ENCODE measurements around the gene PHETA1.
A peak's percentile ranks its signal among the peaks of the same experiment; 100 is the strongest.

PHETA1 gene

DNA sequence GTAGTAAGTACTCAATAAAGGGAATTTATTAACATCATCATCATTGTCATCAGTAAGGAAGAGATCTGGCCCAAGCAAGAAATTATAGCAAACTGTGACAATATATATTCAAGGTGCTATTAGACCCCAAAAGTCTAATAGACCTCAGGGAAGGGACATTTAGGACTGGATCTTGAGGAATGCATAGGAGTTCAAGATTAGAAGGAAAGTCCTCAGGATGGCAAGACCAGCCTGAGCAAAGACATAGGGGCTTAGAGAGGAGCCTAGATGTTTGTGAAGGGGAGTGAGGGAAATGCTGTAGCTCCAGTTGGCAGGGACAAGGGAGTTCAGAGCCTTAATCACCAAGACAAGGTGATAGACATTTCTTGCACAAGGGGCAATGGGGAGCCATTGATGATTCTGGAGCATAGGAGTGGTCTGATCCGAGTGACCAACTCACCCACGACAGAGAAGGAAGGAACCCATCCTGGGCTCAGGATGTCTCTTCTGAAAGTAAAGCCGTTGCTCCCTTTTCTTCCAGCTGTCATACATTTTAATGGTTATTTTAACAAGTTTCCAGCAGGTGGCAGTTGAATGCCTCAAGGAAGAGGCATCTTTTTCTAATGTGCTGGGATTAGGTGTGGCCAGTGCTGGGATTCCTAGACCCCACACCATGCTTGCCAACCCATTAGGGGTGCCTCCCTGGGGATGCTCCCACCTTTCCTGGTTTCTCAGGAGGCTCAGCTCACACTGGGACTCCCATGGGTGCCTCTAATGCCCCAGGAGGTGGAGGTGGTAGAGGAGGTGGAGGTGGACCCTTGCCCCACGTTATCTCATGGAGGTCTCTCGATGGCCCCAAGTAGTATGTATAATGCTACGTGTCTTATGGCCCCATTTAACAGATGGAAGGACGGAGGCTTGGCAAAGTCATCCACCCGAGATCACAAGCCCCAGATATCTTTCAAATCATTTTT lies 37.8 kb downstream of the PHETA1 start:
- Histone ChIP-seq H3K9me2 (ENCODE audit: low read depth, low read length) (no peaks in the 10 kb centered on the region), H3K4me1 (ENCODE audit: insufficient read depth, low read length, severe bottlenecking) (no peaks in the 10 kb centered on the region), H3K27ac (ENCODE audit: low read depth, low read length, poor library complexity, severe bottlenecking) (no peak overlapping the region), H3K36me3 (ENCODE audit: insufficient read depth, low read length) (no peaks in the 10 kb centered on the region), H3K79me2 (ENCODE audit: insufficient read depth, low read length) (no peaks in the 10 kb centered on the region), H2AFZ (ENCODE audit: low read length) (no peak overlapping the region), H3K9ac (ENCODE audit: low read length) (no peak overlapping the region), H3K27me3 (ENCODE audit: insufficient read depth, low read length) (no peaks in the 10 kb centered on the region), H3K9me3 (ENCODE audit: low read length) (no peaks in the 10 kb centered on the region), H4K20me1 (ENCODE audit: insufficient read depth, low read length) (no peaks in the 10 kb centered on the region), H3K4me2 (ENCODE audit: low read length) (no peak overlapping the region), H3K4me3 (ENCODE audit: low read depth, low read length, poor library complexity, severe bottlenecking) (no peak overlapping the region), H3F3A (ENCODE audit: insufficient read depth, low read length) (no peaks in the 10 kb centered on the region)
- TF ChIP-seq EZH2 (IDR thresholded peaks at IDR 0.05; ENCODE audit: borderline replicate concordance, low read length) = no peak
- TF ChIP-seq, protein P1, sequence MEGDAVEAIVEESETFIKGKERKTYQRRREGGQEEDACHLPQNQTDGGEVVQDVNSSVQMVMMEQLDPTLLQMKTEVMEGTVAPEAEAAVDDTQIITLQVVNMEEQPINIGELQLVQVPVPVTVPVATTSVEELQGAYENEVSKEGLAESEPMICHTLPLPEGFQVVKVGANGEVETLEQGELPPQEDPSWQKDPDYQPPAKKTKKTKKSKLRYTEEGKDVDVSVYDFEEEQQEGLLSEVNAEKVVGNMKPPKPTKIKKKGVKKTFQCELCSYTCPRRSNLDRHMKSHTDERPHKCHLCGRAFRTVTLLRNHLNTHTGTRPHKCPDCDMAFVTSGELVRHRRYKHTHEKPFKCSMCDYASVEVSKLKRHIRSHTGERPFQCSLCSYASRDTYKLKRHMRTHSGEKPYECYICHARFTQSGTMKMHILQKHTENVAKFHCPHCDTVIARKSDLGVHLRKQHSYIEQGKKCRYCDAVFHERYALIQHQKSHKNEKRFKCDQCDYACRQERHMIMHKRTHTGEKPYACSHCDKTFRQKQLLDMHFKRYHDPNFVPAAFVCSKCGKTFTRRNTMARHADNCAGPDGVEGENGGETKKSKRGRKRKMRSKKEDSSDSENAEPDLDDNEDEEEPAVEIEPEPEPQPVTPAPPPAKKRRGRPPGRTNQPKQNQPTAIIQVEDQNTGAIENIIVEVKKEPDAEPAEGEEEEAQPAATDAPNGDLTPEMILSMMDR (IDR thresholded peaks at IDR 0.05; ENCODE audit: low read length) = peak; percentile 35; the same call in 1 of the 2 replicates

DNA sequence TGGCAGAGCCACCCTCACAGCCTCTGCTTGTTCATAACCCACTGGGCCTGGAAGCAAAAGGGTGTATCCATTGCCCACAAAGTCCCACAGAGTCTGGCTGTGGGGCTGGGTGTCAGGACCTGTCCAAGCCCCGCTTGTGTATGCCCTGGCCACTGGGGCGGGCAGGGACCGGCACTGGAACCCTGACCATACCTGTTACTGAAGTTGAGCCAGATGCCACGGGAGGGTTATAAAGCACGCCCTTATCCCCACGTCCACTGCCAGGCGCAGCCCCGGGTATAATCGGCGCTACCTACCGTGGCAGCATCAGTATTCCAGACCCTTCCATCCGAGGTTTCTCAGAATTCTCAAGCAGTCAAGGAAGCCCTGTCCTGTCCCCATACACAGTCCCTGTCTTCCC lies 40.8 kb downstream of the PHETA1 start:
- H3K79me2 ChIP-seq (ENCODE audit: insufficient read depth, low read length) = no peaks in the 10 kb centered on the region
- H3K27me3 ChIP-seq (ENCODE audit: insufficient read depth, low read length) = no peaks in the 10 kb centered on the region
- H3K27ac ChIP-seq (ENCODE audit: low read depth, low read length, poor library complexity, severe bottlenecking) = no peak overlapping the region

DNA sequence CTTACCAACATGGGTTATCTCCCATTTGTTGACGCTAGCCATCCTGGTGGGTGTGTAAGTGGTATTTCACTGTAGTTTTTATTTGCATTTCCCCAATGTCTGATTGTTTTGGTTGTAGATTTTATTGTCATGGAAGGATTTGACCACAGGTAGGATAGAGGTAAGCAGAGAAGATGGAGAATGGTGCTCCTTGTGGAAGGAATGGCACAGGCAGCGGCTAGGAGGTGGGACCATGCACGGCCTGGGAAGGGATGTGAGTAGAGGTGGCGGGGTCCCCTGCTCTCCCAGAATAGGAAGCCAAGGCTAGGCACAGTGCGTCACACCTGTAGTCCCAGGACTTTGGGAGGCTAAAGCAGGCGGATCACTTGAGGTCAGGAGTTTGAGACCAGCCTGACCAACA lies 41.4 kb downstream of the PHETA1 start:
- Histone ChIP-seq H3K27ac (ENCODE audit: low read depth, low read length, poor library complexity, severe bottlenecking) (no peak overlapping the region), H2AFZ (ENCODE audit: low read length) (no peak overlapping the region)

More for the DNA sequence above, 40.8 kb downstream of the PHETA1 start:
- no peaks in the 10 kb centered on the region for H3K9me2 ChIP-seq (ENCODE audit: low read depth, low read length)
- H3K4me3 ChIP-seq (ENCODE audit: low read depth, low read length, poor library complexity, severe bottlenecking) = no peak overlapping the region
- no peaks in the 10 kb centered on the region for H3K4me1 ChIP-seq (ENCODE audit: insufficient read depth, low read length, severe bottlenecking)
- H3K36me3 ChIP-seq (ENCODE audit: insufficient read depth, low read length) = no peaks in the 10 kb centered on the region
- no peaks in the 10 kb centered on the region for H3F3A ChIP-seq (ENCODE audit: insufficient read depth, low read length)
- no peak overlapping the region for H3K4me2 ChIP-seq (ENCODE audit: low read length)
- H2AFZ ChIP-seq (ENCODE audit: low read length) = no peak overlapping the region
- H3K9ac ChIP-seq (ENCODE audit: low read length) = no peak overlapping the region
- H4K20me1 ChIP-seq (ENCODE audit: insufficient read depth, low read length) = no peaks in the 10 kb centered on the region
- TF ChIP-seq, protein P1 (IDR thresholded peaks at IDR 0.05; ENCODE audit: low read length) = no peak
- TF ChIP-seq EZH2 (IDR thresholded peaks at IDR 0.05; ENCODE audit: borderline replicate concordance, low read length) = no peak
- H3K9me3 ChIP-seq (ENCODE audit: low read length) = no peaks in the 10 kb centered on the region

More for the DNA sequence above, 41.4 kb downstream of the PHETA1 start:
- Histone ChIP-seq H3K4me2 (ENCODE audit: low read length) (no peak overlapping the region), H3K4me1 (ENCODE audit: insufficient read depth, low read length, severe bottlenecking) (no peaks in the 10 kb centered on the region), H3K27me3 (ENCODE audit: insufficient read depth, low read length) (no peaks in the 10 kb centered on the region), H3K36me3 (ENCODE audit: insufficient read depth, low read length) (no peaks in the 10 kb centered on the region), H3K79me2 (ENCODE audit: insufficient read depth, low read length) (no peaks in the 10 kb centered on the region), H3K9me2 (ENCODE audit: low read depth, low read length) (no peaks in the 10 kb centered on the region), H3K9me3 (ENCODE audit: low read length) (no peaks in the 10 kb centered on the region), H3F3A (ENCODE audit: insufficient read depth, low read length) (no peaks in the 10 kb centered on the region), H3K4me3 (ENCODE audit: low read depth, low read length, poor library complexity, severe bottlenecking) (no peak overlapping the region), H4K20me1 (ENCODE audit: insufficient read depth, low read length) (no peaks in the 10 kb centered on the region), H3K9ac (ENCODE audit: low read length) (no peak overlapping the region)
- TF ChIP-seq, protein P1 (IDR thresholded peaks at IDR 0.05; ENCODE audit: low read length) = no peak
- TF ChIP-seq EZH2 (IDR thresholded peaks at IDR 0.05; ENCODE audit: borderline replicate concordance, low read length) = no peak
